ENCODE measurements around the gene SUOX.

GRCh38 chr12:55995366-55995765 is 1.7 kb upstream of the SUOX start:
- TF ChIP-seq CTCF (IDR thresholded peaks at IDR 0.05) (no peak), POLR2A (IDR thresholded peaks at IDR 0.05) (no peak), EP300 (IDR thresholded peaks at IDR 0.05) (no peak)

Measured in upper lobe of left lung (tissue), 4 donors.